K562 (cell line): ENCODE results near the gene IL6R. TPM values are rescaled to one million over a fixed set of nuclear protein-coding genes. Genes with fewer than 3 reads are reported as not detected.
A peak's percentile ranks its signal among the peaks of the same experiment; 100 is the strongest.

Experiments
- ATAC-seq: fragments of 200-7000 bp; cut with Tn5 transposase; 3 replicates; pipeline ENCODE4 v1.9.1; 2020; ENCODE audit warnings: moderate library complexity
- BruUV-seq: library from RNA; stranded (reverse); fragments of 400-500 nt; replicated peaks from 2 replicates; lab custom pipeline; 2021; lab: Mats Ljungman, UMichigan
- CTCF ChIA-PET: fragments of 300-600 bp; formaldehyde crosslinking; extraction: SDS; loops from one replicate; lab custom pipeline; 2021; ENCODE audit warnings: low intra/inter-chr PET ratio; lab: Yijun Ruan, JAX
- POLR2A ChIA-PET: fragments of 300-600, 350-650 bp; sonication (Branson Sonifier 250); formaldehyde crosslinking; extraction: SDS; loops from one replicate; lab custom pipeline; 2021; ENCODE audit warnings: antibody characterized with exemption, inconsistent platforms; lab: Yijun Ruan, JAX
- DNase-seq, 4 experiments: peaks; one replicate each; pipeline versions ENCODE4 v3.0.0 to v3.0.0-alpha.2; 2011 to 2018; ENCODE audit warnings: low spot score in 3 of 4, mixed read lengths in 3 of 4; ENCODE audit errors: extremely low read depth in 1 of 4
- FAIRE-seq: peaks from 2 replicates; lab custom pipeline; 2011; peaks lifted over from hg19 to GRCh38; lab: Jason Lieb, UNC
- H2AFZ ChIP-seq: 2 replicates; pipeline ENCODE4 v1.6.0; 2011; ENCODE audit warnings: low read depth, low read length, control low read depth, inconsistent platforms
- H3K27ac ChIP-seq: fragments of 200-600 bp; 3 replicates; pipeline ENCODE4 v1.8.0; 2011; ENCODE audit warnings: low read depth, mild to moderate bottlenecking, control low read depth, inconsistent platforms, low read length, moderate library complexity, mixed read lengths; ENCODE audit errors: extremely low read depth
- H3K27me3 ChIP-seq, 2 experiments: fragments of 300-600 bp in 1 of 2; 2 replicates in 1 of 2; 3 replicates in 1 of 2; pipeline versions ENCODE4 v1.6.0 to v1.8.0; 2011; ENCODE audit warnings: inconsistent platforms in 2 of 2, low read length in 2 of 2, mild to moderate bottlenecking in 1 of 2, mixed read lengths in 1 of 2, moderate library complexity in 1 of 2; ENCODE audit not compliant: control insufficient read depth in 2 of 2, insufficient read depth in 2 of 2
- H3K36me3 ChIP-seq: fragments of 300-600 bp; 3 replicates; pipeline ENCODE4 v1.8.0; 2011; ENCODE audit warnings: mild to moderate bottlenecking, low read length, inconsistent platforms; ENCODE audit not compliant: control insufficient read depth, insufficient read depth
- H3K4me1 ChIP-seq, 2 experiments: fragments of 200-600 bp in 1 of 2; replicated peaks in 1 of 2; 2 replicates in 1 of 2; 3 replicates in 1 of 2; pipeline versions ENCODE4 v1.5.1 to v1.8.0; 2011; ENCODE audit warnings: inconsistent platforms in 2 of 2, low read length in 2 of 2, mild to moderate bottlenecking in 1 of 2, mixed read lengths in 1 of 2, moderate library complexity in 1 of 2; ENCODE audit not compliant: control insufficient read depth in 2 of 2, insufficient read depth in 2 of 2
- H3K4me2 ChIP-seq: 2 replicates; pipeline ENCODE4 v1.6.1; 2011; ENCODE audit warnings: low read length, control low read depth, inconsistent platforms, mixed read lengths; ENCODE audit not compliant: insufficient read depth
- H3K4me3 ChIP-seq: fragments of 200-600 bp; sonication (generic), shearing (Covaris generic); 2 replicates; pipeline ENCODE4 v1.5.1; 2016; ENCODE audit warnings: control low read depth, inconsistent platforms
- H3K79me2 ChIP-seq: fragments of 200-600 bp; 3 replicates; pipeline ENCODE4 v1.8.0; 2011; ENCODE audit warnings: low read length, inconsistent platforms; ENCODE audit not compliant: control insufficient read depth, insufficient read depth
- H3K9ac ChIP-seq, 2 experiments: 2 replicates each; pipeline versions ENCODE4 v1.6.0 to v1.6.1; 2011; ENCODE audit warnings: low read depth in 2 of 2, low read length in 2 of 2, control low read depth in 1 of 2, inconsistent platforms in 1 of 2, mild to moderate bottlenecking in 1 of 2, mixed read lengths in 1 of 2; ENCODE audit not compliant: insufficient read depth in 1 of 2
- H3K9me1 ChIP-seq: one replicate; pipeline ENCODE4 v1.6.0; 2011; ENCODE audit warnings: inconsistent platforms, mild to moderate bottlenecking, low read length, moderate library complexity; ENCODE audit not compliant: control insufficient read depth, insufficient read depth
- H3K9me3 ChIP-seq: replicated peaks from 2 replicates; pipeline ENCODE4 v1.5.1; 2011; ENCODE audit warnings: low read depth, low read length, inconsistent platforms; ENCODE audit not compliant: control insufficient read depth, insufficient read depth
- H4K20me1 ChIP-seq: replicated peaks from 2 replicates; pipeline ENCODE4 v1.6.1; 2011; ENCODE audit warnings: low read length, inconsistent platforms, mixed read lengths; ENCODE audit not compliant: control insufficient read depth, insufficient read depth
- BRCA1 ChIP-seq, 2 experiments: fragments of 450-650 bp in 1 of 2; sonication (generic) in 1 of 2; formaldehyde crosslinking in 1 of 2; IDR thresholded peaks; 2 replicates each; pipeline versions ENCODE4 v1.5.0 to v1.6.1; 2017 to 2020; ENCODE audit warnings: mild to moderate bottlenecking in 1 of 2, missing genetic modification reagents in 1 of 2
- CBX5 ChIP-seq: IDR thresholded peaks from 2 replicates; pipeline ENCODE4 v1.6.1; 2014; ENCODE audit warnings: low read depth, borderline replicate concordance
- EP400 ChIP-seq: fragments of 450-650 bp; IDR thresholded peaks from 2 replicates; pipeline ENCODE4 v1.6.1; 2017; ENCODE audit warnings: antibody characterized with exemption, mild to moderate bottlenecking, moderate library complexity
- HDAC2 ChIP-seq: fragments of 450-650 bp; IDR thresholded peaks from 2 replicates; pipeline ENCODE4 v1.6.1; 2016; ENCODE audit warnings: mild to moderate bottlenecking
- HES1 ChIP-seq: fragments of 450-650 bp; IDR thresholded peaks from 2 replicates; pipeline ENCODE4 v1.6.1; 2016; ENCODE audit warnings: low read depth, mild to moderate bottlenecking, moderate library complexity
- IRF9 ChIP-seq: fragments of 450-650 bp; IDR thresholded peaks from 2 replicates; pipeline ENCODE4 v1.6.1; 2016; ENCODE audit warnings: missing biosample characterization, missing genetic modification characterization
- KDM4B ChIP-seq, 2 experiments: fragments of 450-650 bp in 1 of 2; sonication (generic) in 1 of 2; IDR thresholded peaks; 2 replicates each; pipeline ENCODE4 v1.6.1; 2016 to 2017; ENCODE audit warnings: borderline replicate concordance in 2 of 2, antibody characterized with exemption in 1 of 2, low read depth in 1 of 2, mild to moderate bottlenecking in 1 of 2
- YBX1 ChIP-seq: fragments of 450-650 bp; IDR thresholded peaks from 2 replicates; pipeline ENCODE4 v1.7.1; 2016; ENCODE audit warnings: mild to moderate bottlenecking
- ZFP36 ChIP-seq: fragments of 150-350 bp; IDR thresholded peaks from 2 replicates; pipeline ENCODE4 v1.6.1; 2018; ENCODE audit warnings: low read length, low read depth; ENCODE audit not compliant: partially characterized antibody
- ZNF23 ChIP-seq: fragments of 250-450 bp; sonication (Bioruptor Pico); IDR thresholded peaks from 2 replicates; pipeline ENCODE4 v1.4.0; 2020; ENCODE audit warnings: mild to moderate bottlenecking
- WGBS: fragments of 100-300 bp; shearing (Covaris generic); methylation state at CpG from one replicate; pipeline ENCODE4 v1.1.6; 2016; ENCODE audit warnings: low coverage, mixed read lengths; ENCODE audit not compliant: insufficient coverage; ENCODE audit errors: missing lambda C conversion rate; 5-methylcytosine and 5-hydroxymethylcytosine counted together
- in situ Hi-C: fragments of 300-500 bp; cut with MboI; formaldehyde crosslinking; loops from 4 replicates; pipeline ENCODE4 v1.15.0; 2018; ENCODE audit warnings: inconsistent platforms, mixed read lengths
- intact Hi-C: fragments of 100-400 bp; cut with micrococcal nuclease; formaldehyde crosslinking; loops from 2 replicates; pipeline ENCODE4 v1.14.2; 2022
- polyA plus RNA-seq, 8 experiments: library from polyadenylated mRNA; depleted of rRNA in 4 of 8; stranded (reverse) in 5 of 8; unstranded in 3 of 8; fragments of >200 nt; fragmentation: Nextera tagmentation in 2 of 8; fragmentation: Illumina TruSeq in 1 of 8; extraction: Ambion mirVana in 2 of 8; extraction: Trizol in 1 of 8; gene quantifications; 2 replicates each; pipeline versions ENCODE4 v1.2.1 to v1.2.3, GENCODE V29; 2011 to 2014; ENCODE audit warnings: inconsistent platforms in 1 of 8, missing spikeins in 1 of 8
- total RNA-seq, 7 experiments: library from RNA; depleted of rRNA in 6 of 7; stranded (reverse); fragments of >200 nt in 6 of 7; fragmentation: Illumina TruSeq in 2 of 7; extraction: Trizol in 2 of 7; gene quantifications; 2 replicates each; pipeline versions ENCODE4 v1.2.1 to v1.2.3, GENCODE V29; 2011 to 2021; ENCODE audit warnings: low replicate concordance in 1 of 7

IL6R gene
- total and polyA plus RNA-seq, 9 of the 15 experiments (the other 6 are each of a cell fraction or from before 2014, with no cell fraction given) = 0.05 to 1.1 (median 0.11) TPM; not detected in 2

- TF ChIP-seq IRF9 (tag) (no peak), KDM4B (IDR thresholded peaks at IDR 0.05; ENCODE audit: borderline replicate concordance in 2 of 2, low read depth in 1 of 2) (no peak), HES1 (no peak), CBX5 (no peak), HDAC2 (no peak), EP400 (no peak), BRCA1 (IDR thresholded peaks at IDR 0.05) (no peak), BRCA1 (CRISPR knock-in tag; IDR thresholded peaks at IDR 0.05) (no peak), ZNF23 (CRISPR knock-in tag) (no peak)
Measured at GRCh38 chr1:154435599-154436200, 30.6 kb downstream of the IL6R start (continued).

- Histone ChIP-seq H2AFZ (no peak overlapping the region), H3K27ac (no peak overlapping the region), H3K79me2 (no peaks in the 10 kb centered on the region), H3K9me1 (no peaks in the 10 kb centered on the region), H3K9ac (no peak overlapping the region), H3K4me3 (no peak overlapping the region), H4K20me1 (no peaks in the 10 kb centered on the region; the same call in 1 of the 2 replicates), H3K36me3 (no peaks in the 10 kb centered on the region), H3K4me1 (peaks cover 0 to 18% of the 10 kb centered on the region in 2 experiments; a peak in 4 of 5 replicates), H3K4me2 (no peak overlapping the region), H3K9me3 (no peaks in the 10 kb centered on the region), H3K27me3 (peaks cover 15 to 31% of the 10 kb centered on the region in 2 experiments)
- FAIRE-seq = peak; percentile 11
- POLR2A ChIA-PET = interaction anchor here (1.6 kb wide), 1 partner anchor 84 kb away, joined by 3 read pairs; no protein-coding TSS in a partner anchor
- in situ Hi-C loops (no loop called here), intact Hi-C loops (no loop called here)
- no TSS peak for BruUV-seq
- peak; percentile 24 for TF ChIP-seq ZFP36
- no peak for TF ChIP-seq YBX1
- DNase-seq = no peak
- CTCF ChIA-PET = no interaction called here
- no peak for ATAC-seq
- WGBS = 3% methylated on average over 9 of the region's 9 CpGs
Measured at GRCh38 chr1:154436433-154436832, 31.3 kb downstream of the IL6R start.
